ENCODE measurements around the gene WWTR1.

WWTR1 gene

GRCh38 chr3:149655826-149656574 is 1.8 kb downstream of the WWTR1 start:
- DNase-seq (ENCODE audit: low spot score), result peak; percentile 37

GRCh38 chr3:149654188-149654601 is 3.6 kb downstream of the WWTR1 start:
- DNase-seq (ENCODE audit: low spot score), result peak; percentile 39

GRCh38 chr3:149653564-149653963 is 4.3 kb downstream of the WWTR1 start:
- DNase-seq (ENCODE audit: low spot score), result no peak

GRCh38 chr3:149653136-149653535 is 4.7 kb downstream of the WWTR1 start:
- DNase-seq (ENCODE audit: low spot score), result no peak

GRCh38 chr3:149650828-149651227 is 7.0 kb downstream of the WWTR1 start:
- no peak for DNase-seq (ENCODE audit: low spot score)

- no peak for DNase-seq (ENCODE audit: low spot score)
These were observed 9.3 kb downstream of the WWTR1 start for GRCh38 chr3:149648525-149648924.

GRCh38 chr3:149647812-149648211 is 10.0 kb downstream of the WWTR1 start:
- DNase-seq (ENCODE audit: low spot score), result no peak

- no peak for DNase-seq (ENCODE audit: low spot score)
These were observed 10.5 kb downstream of the WWTR1 start for GRCh38 chr3:149647285-149647684.

DNA sequence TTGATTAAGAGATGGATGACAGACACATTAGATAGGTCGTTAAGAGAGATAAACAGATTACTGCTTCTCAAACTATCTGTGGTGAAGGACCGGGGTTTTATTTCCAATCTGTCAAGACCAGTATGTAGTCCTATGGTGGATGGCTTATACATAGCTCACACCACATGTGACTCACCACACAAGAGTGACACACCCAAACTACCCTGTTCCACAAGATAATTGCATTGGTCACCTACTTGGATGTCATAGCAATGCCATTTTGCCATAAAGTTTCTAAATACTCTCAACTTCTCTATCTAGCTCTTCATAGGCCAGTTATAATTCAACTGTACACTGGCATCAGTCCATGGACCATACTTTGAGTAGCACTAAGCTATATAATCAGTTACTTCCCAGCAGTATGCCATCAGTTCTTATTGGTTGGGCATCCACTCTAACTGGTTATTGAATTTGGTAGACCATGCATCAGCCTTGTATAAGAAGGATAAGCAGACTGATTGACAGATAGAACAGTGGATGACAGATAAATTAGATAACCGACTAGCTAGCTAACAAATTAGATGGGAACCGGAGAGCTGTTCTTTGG is 11.6 kb downstream of the WWTR1 start:
- DNase-seq (ENCODE audit: low spot score), result peak; percentile 57

GRCh38 chr3:149643963-149644362 is 13.9 kb downstream of the WWTR1 start:
- DNase-seq (ENCODE audit: low spot score), result no peak

DNA sequence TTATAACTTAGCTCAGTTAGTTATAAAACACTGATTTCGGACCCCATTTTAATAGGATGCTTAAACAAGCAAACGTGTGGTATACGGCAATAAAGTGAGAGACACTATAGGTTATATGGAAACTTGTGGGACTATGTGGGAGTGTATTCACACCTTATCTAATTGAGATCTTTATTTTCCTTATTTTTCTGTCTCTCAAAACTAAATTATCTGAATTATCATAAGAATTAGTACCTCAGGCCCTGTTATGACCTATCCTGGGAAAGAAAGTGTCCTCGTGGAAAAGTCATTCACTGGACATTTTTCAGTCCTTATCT is 14.4 kb downstream of the WWTR1 start:
- no peak for DNase-seq (ENCODE audit: low spot score)

DNA sequence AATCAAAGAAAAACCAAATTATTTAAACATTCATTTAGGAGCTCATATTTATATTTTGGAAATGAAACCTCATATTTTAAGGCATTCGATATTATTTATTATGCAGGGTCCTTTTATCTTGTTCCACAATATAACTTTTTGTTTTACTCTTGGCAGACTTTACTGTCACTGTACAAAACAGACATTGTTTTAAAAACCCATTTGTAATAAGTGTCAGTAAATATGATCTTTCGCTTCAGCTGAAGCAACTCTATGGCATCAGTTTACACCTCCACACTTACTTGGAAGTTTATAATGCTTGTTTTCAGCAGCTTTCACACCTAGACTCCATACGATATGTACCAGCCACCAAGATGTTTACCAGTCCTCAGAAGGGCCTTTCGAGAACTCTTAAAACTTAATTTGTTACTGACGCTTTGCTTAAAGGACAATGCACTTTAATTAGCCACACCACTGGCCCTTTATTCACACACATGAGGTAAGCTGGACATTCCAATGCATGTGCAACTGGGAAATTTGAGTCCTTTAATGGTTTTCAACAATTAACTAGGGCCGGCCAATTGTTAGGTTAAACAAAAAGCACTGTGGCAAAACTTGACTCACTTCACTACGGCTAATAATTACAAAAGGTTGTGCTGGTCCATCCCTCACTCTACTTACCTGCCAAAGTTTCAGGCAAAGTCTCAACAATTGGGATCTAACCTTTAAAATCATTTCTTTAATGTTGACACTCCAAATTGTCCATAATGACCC is 16.7 kb downstream of the WWTR1 start:
- no peak for DNase-seq (ENCODE audit: low spot score)

DNA sequence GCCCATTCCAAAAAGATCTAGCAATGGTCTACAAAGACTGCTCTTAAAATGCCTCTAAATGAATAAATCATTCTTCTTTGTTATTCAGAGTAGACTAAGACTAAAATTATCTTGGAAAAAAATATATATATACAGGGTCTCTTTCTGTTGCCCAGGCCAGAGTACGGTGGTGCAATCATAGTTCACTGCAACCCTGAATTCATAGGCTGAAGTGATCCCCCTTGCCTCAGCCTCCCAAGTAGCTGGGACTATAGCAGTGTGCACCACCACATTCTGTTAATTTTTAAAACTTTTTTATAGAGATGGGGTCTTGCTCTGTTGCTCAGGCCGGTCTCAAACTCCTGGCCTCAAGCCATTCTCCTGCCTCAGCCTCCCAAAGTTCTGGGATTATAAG is 18.7 kb downstream of the WWTR1 start:
- DNase-seq (ENCODE audit: low spot score), result no peak

DNA sequence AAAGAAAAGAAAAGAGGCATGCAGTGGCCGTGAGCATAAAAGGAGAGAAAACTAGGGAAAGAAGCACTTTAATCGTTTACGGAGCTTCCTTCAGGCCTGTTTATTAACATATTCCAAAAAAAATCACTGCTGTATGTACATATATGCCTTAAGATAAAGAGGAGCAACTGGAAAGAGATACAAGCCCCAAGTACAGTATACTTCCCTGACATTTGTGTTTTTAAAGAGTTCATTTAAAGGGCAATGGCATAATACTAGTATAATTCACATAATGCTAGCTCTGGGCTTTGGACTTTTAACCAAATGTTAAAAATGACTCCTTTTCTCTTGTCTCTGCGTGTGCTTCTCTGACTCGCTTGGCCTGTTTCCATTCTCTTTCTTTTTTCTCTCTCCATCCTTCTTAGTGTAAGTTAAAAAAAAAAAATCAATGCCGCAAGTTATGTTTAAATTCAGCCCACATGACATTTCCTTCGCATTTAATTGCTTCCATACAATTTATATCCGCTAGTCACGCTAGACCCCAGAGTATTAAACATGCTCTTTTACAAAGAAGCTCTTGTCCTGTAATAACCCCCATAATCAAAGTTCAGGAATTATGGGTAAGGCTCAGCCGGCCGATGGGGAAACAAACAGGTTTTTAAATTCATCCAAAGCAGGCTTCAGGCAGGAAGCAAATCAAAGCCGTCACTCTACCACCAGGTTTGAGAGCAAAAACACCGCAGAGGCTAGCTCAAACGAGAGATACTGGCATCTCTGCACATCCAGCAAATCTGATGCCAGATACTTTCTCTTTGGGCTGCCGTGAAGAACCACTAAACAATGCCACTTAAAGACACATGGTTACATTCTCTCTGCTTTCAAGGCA is 19.4 kb downstream of the WWTR1 start:
- peak; percentile 41 for DNase-seq (ENCODE audit: low spot score)

- DNase-seq (ENCODE audit: low spot score), result no peak
These were observed 22.4 kb downstream of the WWTR1 start for GRCh38 chr3:149635396-149635795.

- no peak for DNase-seq (ENCODE audit: low spot score)
These were observed 23.3 kb downstream of the WWTR1 start for GRCh38 chr3:149634573-149634972.

GRCh38 chr3:149634072-149634471 is 23.8 kb downstream of the WWTR1 start:
- DNase-seq (ENCODE audit: low spot score), result no peak

GRCh38 chr3:149632225-149632624 is 25.6 kb downstream of the WWTR1 start:
- DNase-seq (ENCODE audit: low spot score), result no peak

GRCh38 chr3:149630806-149631205 is 27.0 kb downstream of the WWTR1 start:
- DNase-seq (ENCODE audit: low spot score), result no peak

DNA sequence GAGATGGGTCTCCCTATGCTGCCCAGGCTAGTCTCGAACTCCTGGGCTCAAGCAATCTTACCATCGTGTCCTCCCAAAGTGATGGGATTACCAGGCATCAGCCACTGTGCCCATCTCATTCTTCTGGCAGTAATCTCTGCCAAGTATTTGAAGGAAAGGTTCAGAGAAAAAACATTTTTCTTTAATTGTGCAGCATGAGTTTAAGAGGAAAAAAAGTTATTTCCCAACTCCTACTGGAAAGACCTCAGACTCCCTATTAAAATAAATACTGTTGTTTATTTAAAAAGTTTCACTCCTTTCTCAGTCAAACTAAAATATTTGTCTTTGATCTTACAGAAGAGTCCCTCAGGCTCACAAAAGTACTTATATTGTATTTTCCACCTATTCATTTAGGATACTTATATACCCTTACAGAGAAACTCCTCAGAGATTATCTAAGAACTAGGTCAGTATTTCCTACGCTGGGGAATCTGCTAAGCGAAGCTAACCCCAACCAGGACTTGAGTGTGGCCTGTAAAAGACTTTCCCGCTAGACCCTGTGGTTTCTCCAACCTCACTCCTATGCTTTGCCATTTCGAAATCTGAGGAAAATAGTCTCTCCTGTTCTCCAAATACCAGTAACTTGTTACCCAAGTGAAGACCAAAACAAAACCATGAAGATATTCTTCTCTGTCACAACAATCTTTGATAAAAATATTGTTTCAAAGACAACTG is 28.7 kb downstream of the WWTR1 start:
- DNase-seq (ENCODE audit: low spot score), result no peak

DNA sequence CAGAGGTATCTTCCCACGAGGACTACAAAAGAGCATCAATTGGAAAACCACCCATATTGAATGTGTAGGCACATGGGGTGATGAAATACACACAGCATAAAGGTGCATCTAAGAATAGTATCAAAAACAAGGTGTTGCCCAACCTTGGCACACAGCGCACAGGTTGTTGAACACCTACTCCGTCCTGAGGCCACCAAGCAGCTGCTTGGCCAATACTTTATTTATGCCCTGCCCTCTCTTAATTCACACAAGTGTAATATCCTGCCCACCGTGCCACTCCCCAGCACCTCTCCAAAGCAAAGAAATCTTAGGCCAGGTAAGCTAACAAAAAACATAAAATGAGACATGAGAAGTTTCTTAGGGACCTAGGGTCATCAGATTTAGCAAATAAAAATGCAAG is 31.2 kb downstream of the WWTR1 start:
- DNase-seq (ENCODE audit: low spot score), result no peak

- no peak for DNase-seq (ENCODE audit: low spot score)
These were observed 32.0 kb downstream of the WWTR1 start for GRCh38 chr3:149625795-149626194.
